ENCODE data around the gene SLC34A3.

DNA sequence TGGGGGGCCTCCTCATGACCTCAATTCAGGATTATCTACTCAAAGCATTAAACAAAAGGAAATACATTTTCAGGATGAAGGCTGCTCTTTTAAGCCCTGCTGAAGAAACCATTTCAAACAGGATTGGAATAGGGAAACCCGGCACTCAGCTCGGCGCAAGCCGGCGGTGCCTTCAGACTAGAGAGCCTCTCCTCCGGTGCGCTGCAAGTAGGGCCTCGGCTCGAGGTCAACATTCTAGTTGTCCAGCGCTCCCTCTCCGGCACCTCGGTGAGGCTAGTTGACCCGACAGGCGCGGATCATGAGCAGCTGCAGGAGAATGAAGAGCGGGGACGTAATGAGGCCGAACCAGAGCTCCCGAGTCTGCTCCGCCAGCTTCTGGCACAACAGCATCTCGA is 26.0 kb upstream of the SLC34A3 start:
- no peak for TF ChIP-seq FOXA1 (IDR thresholded peaks at IDR 0.05)
- TF ChIP-seq ELF4 (IDR thresholded peaks at IDR 0.05), result no peak
- TF ChIP-seq ARNT (IDR thresholded peaks at IDR 0.05), result no peak
- no peak for TF ChIP-seq BHLHE40 (IDR thresholded peaks at IDR 0.05; ENCODE audit: borderline replicate concordance)
- no peak for TF ChIP-seq LEF1 (IDR thresholded peaks at IDR 0.05; ENCODE audit: borderline replicate concordance)
- TF ChIP-seq, protein P1, sequence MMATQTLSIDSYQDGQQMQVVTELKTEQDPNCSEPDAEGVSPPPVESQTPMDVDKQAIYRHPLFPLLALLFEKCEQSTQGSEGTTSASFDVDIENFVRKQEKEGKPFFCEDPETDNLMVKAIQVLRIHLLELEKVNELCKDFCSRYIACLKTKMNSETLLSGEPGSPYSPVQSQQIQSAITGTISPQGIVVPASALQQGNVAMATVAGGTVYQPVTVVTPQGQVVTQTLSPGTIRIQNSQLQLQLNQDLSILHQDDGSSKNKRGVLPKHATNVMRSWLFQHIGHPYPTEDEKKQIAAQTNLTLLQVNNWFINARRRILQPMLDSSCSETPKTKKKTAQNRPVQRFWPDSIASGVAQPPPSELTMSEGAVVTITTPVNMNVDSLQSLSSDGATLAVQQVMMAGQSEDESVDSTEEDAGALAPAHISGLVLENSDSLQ (IDR thresholded peaks at IDR 0.05), result no peak
- TF ChIP-seq SP1 (IDR thresholded peaks at IDR 0.05), result no peak
- no peak for TF ChIP-seq SUZ12 (IDR thresholded peaks at IDR 0.05)
- TF ChIP-seq FOXM1 (IDR thresholded peaks at IDR 0.05; ENCODE audit: borderline replicate concordance), result no peak
- TF ChIP-seq CTBP1 (IDR thresholded peaks at IDR 0.05; ENCODE audit: borderline replicate concordance), result no peak
- TF ChIP-seq TARDBP (IDR thresholded peaks at IDR 0.05), result no peak
- no peak for TF ChIP-seq FOXK2 (IDR thresholded peaks at IDR 0.05)
- no peak for TF ChIP-seq NFRKB (IDR thresholded peaks at IDR 0.05)
